Measurements from ENCODE around the gene DDX51. TPM values are rescaled to one million over a fixed set of nuclear protein-coding genes. Genes with fewer than 3 reads are reported as not detected.

Gene DDX51
- total and polyA plus RNA-seq, 2 of the 13 experiments (the other 11 are each of a cell fraction or from before 2014, with no cell fraction given) = 10.1 TPM

- no peak; the same call in 1 of the 2 replicates for TF ChIP-seq RERE (CRISPR knock-in tag; IDR thresholded peaks at IDR 0.05; ENCODE audit: low read depth)
- TF ChIP-seq EZH2 (conservative IDR thresholded peaks at IDR 0.05; ENCODE audit: low read depth, low read length) = no peak
- TF ChIP-seq ZBTB1 (CRISPR knock-in tag; IDR thresholded peaks at IDR 0.05; ENCODE audit: borderline replicate concordance) = no peak
- TF ChIP-seq ZNF770 (CRISPR knock-in tag; IDR thresholded peaks at IDR 0.05) = no peak
- TF ChIP-seq CREM (IDR thresholded peaks at IDR 0.05) = peak; percentile 98
- peak; percentile 99 for TF ChIP-seq CREM (CRISPR knock-in tag; IDR thresholded peaks at IDR 0.05)
- TF ChIP-seq IKZF5 (CRISPR knock-in tag; IDR thresholded peaks at IDR 0.05) = peak; percentile 82; the same call in 1 of the 2 replicates
- TF ChIP-seq SIN3B (IDR thresholded peaks at IDR 0.05; ENCODE audit: low read length) = peak; percentile 97
- peak; percentile 96 for TF ChIP-seq HDAC2 (CRISPR knock-in tag; IDR thresholded peaks at IDR 0.05)
- no peak for TF ChIP-seq ZNF20 (CRISPR knock-in tag; IDR thresholded peaks at IDR 0.05)
- TF ChIP-seq KLF11 (CRISPR knock-in tag; IDR thresholded peaks at IDR 0.05) = no peak
- TF ChIP-seq BHLHE40 (IDR thresholded peaks at IDR 0.05; ENCODE audit: low read length) = peak; percentile 91
- TF ChIP-seq, protein P1, sequence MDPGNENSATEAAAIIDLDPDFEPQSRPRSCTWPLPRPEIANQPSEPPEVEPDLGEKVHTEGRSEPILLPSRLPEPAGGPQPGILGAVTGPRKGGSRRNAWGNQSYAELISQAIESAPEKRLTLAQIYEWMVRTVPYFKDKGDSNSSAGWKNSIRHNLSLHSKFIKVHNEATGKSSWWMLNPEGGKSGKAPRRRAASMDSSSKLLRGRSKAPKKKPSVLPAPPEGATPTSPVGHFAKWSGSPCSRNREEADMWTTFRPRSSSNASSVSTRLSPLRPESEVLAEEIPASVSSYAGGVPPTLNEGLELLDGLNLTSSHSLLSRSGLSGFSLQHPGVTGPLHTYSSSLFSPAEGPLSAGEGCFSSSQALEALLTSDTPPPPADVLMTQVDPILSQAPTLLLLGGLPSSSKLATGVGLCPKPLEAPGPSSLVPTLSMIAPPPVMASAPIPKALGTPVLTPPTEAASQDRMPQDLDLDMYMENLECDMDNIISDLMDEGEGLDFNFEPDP (CRISPR knock-in tag; conservative IDR thresholded peaks at IDR 0.05) = no peak
- no peak for TF ChIP-seq SP140L (CRISPR knock-in tag; IDR thresholded peaks at IDR 0.05; ENCODE audit: borderline replicate concordance)
- peak; percentile 95; the same call in 1 of the 2 replicates for TF ChIP-seq SALL2 (CRISPR knock-in tag; IDR thresholded peaks at IDR 0.05)
- 0 out of 2 replicates have a peak, but pooled peaks have one; percentile 31 for TF ChIP-seq FOXM1 (CRISPR knock-in tag; IDR thresholded peaks at IDR 0.05)
- TF ChIP-seq ZNF75D (CRISPR knock-in tag; IDR thresholded peaks at IDR 0.05; ENCODE audit: borderline replicate concordance) = no peak
- TF ChIP-seq YY1 (IDR thresholded peaks at IDR 0.05; ENCODE audit: insufficient read depth, insufficient replicate concordance, low read depth, low read length) = peak; percentile 92
- TF ChIP-seq ZNF746 (CRISPR knock-in tag; IDR thresholded peaks at IDR 0.05) = no peak
These were observed at the start of gene DDX51, which contains the start of gene NOC4L (continued) for GRCh38 chr12:132144115-132144809.
